Neural progenitor cell (in vitro differentiated cells): ENCODE measurements around the gene CYP26B1.

Experiments
- CTCF ChIP-seq: fragments of 200-600 bp; sonication (generic); IDR thresholded peaks from 2 replicates; pipeline ENCODE4 v1.5.1; 2017; ENCODE audit warnings: antibody characterized with exemption, mild to moderate bottlenecking
- EZH2 ChIP-seq: fragments of 200-600 bp; sonication (generic); IDR thresholded peaks from 2 replicates; pipeline ENCODE4 v1.6.1; 2017; ENCODE audit warnings: antibody characterized with exemption, mild to moderate bottlenecking, moderate library complexity
- EZH2phosphoT487 ChIP-seq: fragments of 200-600 bp; sonication (generic); IDR thresholded peaks from 2 replicates; pipeline ENCODE4 v1.6.1; 2017; ENCODE audit warnings: antibody characterized with exemption

- TF ChIP-seq EZH2 (no peak), CTCF (no peak), EZH2phosphoT487 (no peak)
Measured at GRCh38 chr2:72136331-72136730, 11.3 kb downstream of the CYP26B1 start.
